Activated CD8-positive, alpha-beta T cell treated with anti-CD3 and anti-CD28 coated beads for 36 hours (primary cell): Measurements from ENCODE around the gene CSTF1. TPM values are rescaled to one million over a fixed set of nuclear protein-coding genes. Genes with fewer than 3 reads are reported as not detected.
A peak's percentile ranks its signal among the peaks of the same experiment; 100 is the strongest.

ENCODE experiments used
- ATAC-seq: fragments of 200-7000 bp; cut with Tn5 transposase; one replicate; pipeline ENCODE4 v1.10.0; 2021; ENCODE audit warnings: mild to moderate bottlenecking, moderate library complexity
- CTCF ChIA-PET: fragments of 350-600 bp; sonication (Branson Sonifier 250); formaldehyde crosslinking; loops from one replicate; lab custom pipeline; 2021; ENCODE audit warnings: antibody characterized with exemption; lab: Charles Lee
- POLR2A ChIA-PET: fragments of 350-600 bp; sonication (Branson Sonifier 250); formaldehyde crosslinking; loops from one replicate; lab custom pipeline; 2021; ENCODE audit warnings: antibody characterized with exemption; lab: Charles Lee
- DNase-seq: peaks from one replicate; pipeline ENCODE4 v3.0.0-alpha.2; 2020
- H3K27ac Mint-ChIP-seq: one replicate; pipeline ENCODE4 v1.8.0; 2021; ENCODE audit warnings: mild to moderate bottlenecking, mixed read lengths
- H3K27me3 Mint-ChIP-seq: one replicate; pipeline ENCODE4 v1.8.0; 2021; ENCODE audit warnings: mixed read lengths
- H3K36me3 Mint-ChIP-seq: one replicate; pipeline ENCODE4 v1.8.0; 2021; ENCODE audit warnings: low read depth, mixed read lengths
- H3K4me1 Mint-ChIP-seq: one replicate; pipeline ENCODE4 v1.8.0; 2021; ENCODE audit warnings: low read depth, mixed read lengths
- H3K4me3 Mint-ChIP-seq: one replicate; pipeline ENCODE4 v1.8.0; 2021; ENCODE audit warnings: mild to moderate bottlenecking, moderate library complexity, mixed read lengths
- H3K9me3 Mint-ChIP-seq: one replicate; pipeline ENCODE4 v1.8.0; 2021; ENCODE audit warnings: mixed read lengths
- CTCF ChIP-seq: fragments of 200-600 bp; IDR thresholded peaks from one replicate; pipeline ENCODE4 v1.8.0; 2022; ENCODE audit warnings: antibody characterized with exemption, mild to moderate bottlenecking
- intact Hi-C: fragments of 100-400 bp; cut with micrococcal nuclease; formaldehyde crosslinking; loops from one replicate; pipeline ENCODE4 v1.10.0; 2022
- total RNA-seq, 2 experiments: library from RNA; stranded (reverse); gene quantifications; one replicate each; pipeline ENCODE4 v1.2.3, GENCODE V29; 2021

The CSTF1 gene
- total RNA-seq, 2 experiments from 2014 or later = 63.4 to 66.2 TPM

- TF ChIP-seq CTCF = no peak
- DNase-seq = no peak
- intact Hi-C loops = no loop called here
- Mint-ChIP-seq H3K4me1 (peaks cover 25% of the 10 kb centered on the region), H3K36me3 (peaks cover 8% of the 10 kb centered on the region), H3K27ac (peak overlapping the region; percentile 21), H3K4me3 (no peak overlapping the region), H3K9me3 (no peaks in the 10 kb centered on the region), H3K27me3 (no peaks in the 10 kb centered on the region)
- ChIA-PET CTCF (interaction anchor here (1.1 to 1.4 kb wide), 2 partner anchors 11 to 12 kb away, joined by 3 read pairs; no protein-coding TSS in a partner anchor), POLR2A (interaction anchor here (1.1 to 3.4 kb wide), 2 partner anchors 8 to 25 kb away, joined by 3 to 19 read pairs; no protein-coding TSS in a partner anchor)
- no peak for ATAC-seq
These were observed 52.7 kb downstream of the CSTF1 start for GRCh38 chr20:56445130-56445529.

GRCh38 chr20:56445540-56445939, 53.1 kb downstream of the CSTF1 start:
- peaks cover 5% of the 10 kb centered on the region for H3K36me3 Mint-ChIP-seq
- TF ChIP-seq CTCF = no peak
- no peak for ATAC-seq
- intact Hi-C loops = no loop called here
- H3K27ac Mint-ChIP-seq = peak overlapping the region; percentile 38
- H3K4me1 Mint-ChIP-seq = peaks cover 21% of the 10 kb centered on the region
- H3K9me3 Mint-ChIP-seq = no peaks in the 10 kb centered on the region
- H3K27me3 Mint-ChIP-seq = no peaks in the 10 kb centered on the region
- CTCF ChIA-PET = interaction anchor here (1.1 kb wide), 1 partner anchor 11 kb away, joined by 3 read pairs; no protein-coding TSS in a partner anchor
- DNase-seq = no peak
- no peak overlapping the region for H3K4me3 Mint-ChIP-seq
- POLR2A ChIA-PET = no interaction called here

GRCh38 chr20:56447227-56447626, 54.8 kb downstream of the CSTF1 start:
- no peak for TF ChIP-seq CTCF
- Mint-ChIP-seq H3K36me3 (peaks cover 12% of the 10 kb centered on the region), H3K27me3 (no peaks in the 10 kb centered on the region), H3K4me1 (peaks cover 12% of the 10 kb centered on the region), H3K4me3 (no peak overlapping the region), H3K27ac (no peak overlapping the region), H3K9me3 (no peaks in the 10 kb centered on the region)
- intact Hi-C loops = no loop called here
- ChIA-PET POLR2A (interaction anchor here (1.2 kb wide), 1 partner anchor 14 kb away, joined by 3 read pairs; no protein-coding TSS in a partner anchor), CTCF (interaction anchor here (1.1 kb wide), 1 partner anchor 13 kb away, joined by 3 read pairs; no protein-coding TSS in a partner anchor)
- ATAC-seq (no peak), DNase-seq (no peak)

GRCh38 chr20:56449459-56449858, 57.0 kb downstream of the CSTF1 start:
- H3K4me1 Mint-ChIP-seq = peaks cover 11% of the 10 kb centered on the region
- H3K9me3 Mint-ChIP-seq = no peaks in the 10 kb centered on the region
- DNase-seq (no peak), ATAC-seq (no peak)
- H3K27me3 Mint-ChIP-seq = no peaks in the 10 kb centered on the region
- H3K36me3 Mint-ChIP-seq = peaks cover 10% of the 10 kb centered on the region
- H3K4me3 Mint-ChIP-seq = no peak overlapping the region
- no peak for TF ChIP-seq CTCF
- ChIA-PET CTCF (no interaction called here), POLR2A (no interaction called here)
- intact Hi-C loops = no loop called here
- H3K27ac Mint-ChIP-seq = no peak overlapping the region

GRCh38 chr20:56451056-56451765, 58.8 kb downstream of the CSTF1 start:
- Mint-ChIP-seq H3K4me1 (peaks cover 21% of the 10 kb centered on the region), H3K9me3 (no peaks in the 10 kb centered on the region), H3K27me3 (no peaks in the 10 kb centered on the region), H3K36me3 (peaks cover 13% of the 10 kb centered on the region), H3K27ac (peak overlapping the region; percentile 44), H3K4me3 (no peak overlapping the region)
- ATAC-seq = no peak
- ChIA-PET POLR2A (interaction anchor here (0.6 to 4.4 kb wide), 3 partner anchors 8 to 33 kb away, joined by 3 to 19 read pairs (median 5); no protein-coding TSS in a partner anchor), CTCF (interaction anchor here (1.7 kb wide), 1 partner anchor 52 kb away, joined by 5 read pairs; no protein-coding TSS in a partner anchor)
- no peak for DNase-seq
- intact Hi-C loops = no loop called here
- TF ChIP-seq CTCF = no peak
